ENCODE measurements around the gene DNAH1.

- TF ChIP-seq ATF4 (CRISPR knock-in tag; IDR thresholded peaks at IDR 0.05) (no peak), ZNF800 (CRISPR knock-in tag; IDR thresholded peaks at IDR 0.05) (no peak), PRDM4 (CRISPR knock-in tag; IDR thresholded peaks at IDR 0.05; ENCODE audit: borderline replicate concordance) (no peak), GTF2F1 (IDR thresholded peaks at IDR 0.05; ENCODE audit: low read length) (no peak), ETV6 (CRISPR knock-in tag; conservative IDR thresholded peaks at IDR 0.05) (no peak)
Observed at GRCh38 chr3:52306978-52307377, 9.1 kb upstream of the DNAH1 start.
